Ishikawa (cell line): ENCODE measurements around the gene CADPS.

Experiments
- CREB1 ChIP-seq: IDR thresholded peaks from 2 replicates; pipeline ENCODE4 v1.6.1; 2012; ENCODE audit warnings: low read depth
- EGR1 ChIP-seq: IDR thresholded peaks from 2 replicates; pipeline ENCODE4 v1.6.1; 2012
- EP300 ChIP-seq: IDR thresholded peaks from 2 replicates; pipeline ENCODE4 v1.6.1; 2012; ENCODE audit warnings: borderline replicate concordance
- FOXM1 ChIP-seq: IDR thresholded peaks from 2 replicates; pipeline ENCODE4 v1.6.1; 2012; ENCODE audit warnings: low read depth, borderline replicate concordance
- MAX ChIP-seq: IDR thresholded peaks from 2 replicates; pipeline ENCODE4 v1.6.1; 2012
- NFIC ChIP-seq: IDR thresholded peaks from 2 replicates; pipeline ENCODE4 v1.6.1; 2012
- RAD21 ChIP-seq: IDR thresholded peaks from 2 replicates; pipeline ENCODE4 v1.6.1; 2012; ENCODE audit warnings: low read depth
- TAF1 ChIP-seq: IDR thresholded peaks from 2 replicates; pipeline ENCODE4 v1.6.1; 2012; ENCODE audit warnings: low read depth, mild to moderate bottlenecking
- TEAD4 ChIP-seq: IDR thresholded peaks from 2 replicates; pipeline ENCODE4 v1.6.1; 2012
- USF1 ChIP-seq: IDR thresholded peaks from 2 replicates; pipeline ENCODE4 v1.6.1; 2012
- YY1 ChIP-seq: IDR thresholded peaks from 2 replicates; pipeline ENCODE4 v1.6.1; 2012; ENCODE audit warnings: low read depth
- ZBTB7A ChIP-seq: IDR thresholded peaks from 2 replicates; pipeline ENCODE4 v1.6.1; 2012; ENCODE audit warnings: low read depth

GRCh38 chr3:62557983-62558382, 317.2 kb downstream of the CADPS start:
- TF ChIP-seq TAF1 (no peak), FOXM1 (no peak), EP300 (no peak), TEAD4 (no peak), CREB1 (no peak), RAD21 (no peak), EGR1 (no peak), ZBTB7A (no peak), MAX (no peak), NFIC (no peak), USF1 (no peak), YY1 (no peak)
